Pancreas (tissue), 10 donors: ENCODE data around the gene GREB1L. TPM values are rescaled to one million over a fixed set of nuclear protein-coding genes. Genes with fewer than 3 reads are reported as not detected.

Experiments used
- ATAC-seq, 4 donors: fragments of 200-7000 bp; cut with Tn5 transposase; one replicate each; pipeline versions ENCODE4 v1.8.0 to v1.9.1; 2020; ENCODE audit warnings: mild to moderate bottlenecking in 4 of 4, moderate library complexity in 4 of 4
- DNase-seq, 6 donors: peaks; one replicate each; pipeline ENCODE4 v3.0.0-alpha.2; 2020
- FAIRE-seq: peaks from 2 replicates; lab custom pipeline; 2012; peaks lifted over from hg19 to GRCh38; lab: Jason Lieb, UNC
- H3K27ac ChIP-seq, 4 donors: fragments of 200-600 bp; sonication (generic); 1 replicate in 3 of 4; 2 replicates in 1 of 4; pipeline versions ENCODE4 v1.5.0 to v1.8.0; 2020
- H3K27me3 ChIP-seq, 4 donors: fragments of 200-600 bp; one replicate each; pipeline ENCODE4 v1.8.0; 2021
- H3K36me3 ChIP-seq, 3 donors: fragments of 200-600 bp; sonication (generic) in 1 of 3; one replicate each; pipeline versions ENCODE4 v1.5.0 to v1.8.0; 2020 to 2021
- H3K4me1 ChIP-seq, 3 donors: fragments of 200-600 bp; one replicate each; pipeline ENCODE4 v1.8.0; 2021
- H3K4me3 ChIP-seq, 4 donors: fragments of 200-600 bp; sonication (generic) in 2 of 4; one replicate each; pipeline versions ENCODE4 v1.5.0 to v1.8.0; 2020 to 2021
- H3K9me3 ChIP-seq, 4 donors: fragments of 200-600 bp; one replicate each; pipeline ENCODE4 v1.8.0; 2021
- CTCF ChIP-seq, 4 donors: fragments of 200-600 bp; sonication (generic) in 3 of 4; IDR thresholded peaks; one replicate each; pipeline versions ENCODE4 v1.5.0 to v1.8.0; 2021; ENCODE audit warnings: antibody characterized with exemption in 4 of 4
- WGBS, 2 donors: extraction: QIAGEN DNeasy Blood & Tissue Kit; methylation state at CpG; one replicate each; pipeline ENCODE4 v1.1.7; 2013; 5-methylcytosine and 5-hydroxymethylcytosine counted together
- intact Hi-C, 3 donors: fragments of 100-400 bp; cut with DNase I; formaldehyde crosslinking; loops; one replicate each; pipeline versions ENCODE4 v1.11.1 to v1.14.2; 2022
- polyA plus RNA-seq, 2 donors: library from polyadenylated mRNA; stranded (reverse); fragments of 200-250 nt; gene quantifications; one replicate each; pipeline ENCODE4 v1.2.3, GENCODE V29; 2013
- total RNA-seq, 6 donors: library from RNA; stranded (reverse); fragmentation: NEBNext Ultra II Directional in 4 of 6; extraction: Animal tissue kit (Norgen Biotek cat#: 25700) in 4 of 6; gene quantifications; one replicate each; pipeline versions ENCODE4 v1.2.1 to v1.2.4, GENCODE V29; 2021 to 2023
- donor health status: healthy with polysubstance abuse.
- donor health status: DM: no; HTN: no; CAD: no; lungs with moderate emphysema.
- donor health status: DM: no; HTN: no; CAD: no.
- donor health status: control.
- donor health status: control.
- donor health status: Bipolar disorder and iron deficiency.
- donor health status: DM: yes; HTN: yes; CAD: no.
- donor health status: DM: no; HTN: no; CAD: no.
- donor health status: DM: no; HTN: no; CAD: no.
- donor health status: DM: yes; HTN: yes; CAD: no.

GREB1L gene
- total and polyA plus RNA-seq, 8 donors: 0.03 to 0.34 (median 0.19) TPM; not detected in 2

GRCh38 chr18:21389283-21389682 is 147.3 kb downstream of the GREB1L start:
- Histone ChIP-seq H3K4me1 (no peaks in the 10 kb centered on the region), H3K36me3 (no peaks in the 10 kb centered on the region), H3K4me3 (no peak overlapping the region), H3K9me3 (no peaks in the 10 kb centered on the region), H3K27me3 (no peaks in the 10 kb centered on the region), H3K27ac (no peak overlapping the region)
- ATAC-seq (no peak), FAIRE-seq (no peak), DNase-seq (no peak)
- TF ChIP-seq CTCF (IDR thresholded peaks at IDR 0.05): no peak
- intact Hi-C loops: no loop called here
- WGBS, 2 donors: 94% methylated on average over 2 of the region's 2 CpGs

GRCh38 chr18:21389903-21390302 is 147.9 kb downstream of the GREB1L start:
- DNase-seq (no peak), FAIRE-seq (no peak), ATAC-seq (no peak)
- no peaks in the 10 kb centered on the region for H3K36me3 ChIP-seq
- H3K4me1 ChIP-seq: no peaks in the 10 kb centered on the region
- 94 to 96% methylated on average over 1 of the region's 1 CpG for WGBS, 2 donors
- no peaks in the 10 kb centered on the region for H3K27me3 ChIP-seq
- intact Hi-C loops: no loop called here
- H3K9me3 ChIP-seq: no peaks in the 10 kb centered on the region
- TF ChIP-seq CTCF (IDR thresholded peaks at IDR 0.05): no peak
- H3K27ac ChIP-seq: no peak overlapping the region
- H3K4me3 ChIP-seq: no peak overlapping the region

- no peaks in the 10 kb centered on the region for H3K4me1 ChIP-seq
- no peak for TF ChIP-seq CTCF (IDR thresholded peaks at IDR 0.05)
- 44 to 49% methylated on average over 3 of the region's 3 CpGs for WGBS, 2 donors
- no peak overlapping the region for H3K27ac ChIP-seq
- no peak overlapping the region for H3K4me3 ChIP-seq
- FAIRE-seq: no peak
- peak in 1 of 4 donors; percentile 29 for ATAC-seq
- DNase-seq: no peak
- no peaks in the 10 kb centered on the region for H3K27me3 ChIP-seq
- intact Hi-C loops: no loop called here
- H3K9me3 ChIP-seq: no peaks in the 10 kb centered on the region
- H3K36me3 ChIP-seq: no peaks in the 10 kb centered on the region
Measured at GRCh38 chr18:21391074-21391673, 149.1 kb downstream of the GREB1L start.

- intact Hi-C loops: no loop called here
- FAIRE-seq: no peak
- Histone ChIP-seq H3K9me3 (no peaks in the 10 kb centered on the region), H3K27ac (no peak overlapping the region), H3K36me3 (no peaks in the 10 kb centered on the region), H3K4me1 (no peaks in the 10 kb centered on the region), H3K4me3 (no peak overlapping the region), H3K27me3 (peaks cover 0 to 2% (median 0%) of the 10 kb centered on the region in 4 donors)
- no peak for DNase-seq
- ATAC-seq: peak in 1 of 4 donors; percentile 44
- 75 to 81% methylated on average over 3 of the region's 3 CpGs for WGBS, 2 donors
- no peak for TF ChIP-seq CTCF (IDR thresholded peaks at IDR 0.05)
Measured at GRCh38 chr18:21393986-21394385, 152.0 kb downstream of the GREB1L start.

GRCh38 chr18:21398121-21398520 is 156.1 kb downstream of the GREB1L start:
- DNase-seq: no peak
- WGBS, 2 donors: 49 to 52% methylated on average over 2 of the region's 2 CpGs
- Histone ChIP-seq H3K4me1 (no peaks in the 10 kb centered on the region), H3K4me3 (no peak overlapping the region), H3K9me3 (no peaks in the 10 kb centered on the region), H3K36me3 (no peaks in the 10 kb centered on the region), H3K27me3 (peaks cover 0 to 3% (median 0%) of the 10 kb centered on the region in 4 donors), H3K27ac (no peak overlapping the region)
- intact Hi-C loops: no loop called here
- no peak for FAIRE-seq
- TF ChIP-seq CTCF (IDR thresholded peaks at IDR 0.05): no peak
- ATAC-seq: no peak
